CD4-positive, alpha-beta T cell treated with Interleukin-21 for 1 hour (primary cell): ENCODE results near the gene APOA1.

Experiments
- DNase-seq: peaks from one replicate; pipeline ENCODE4 v3.0.0-alpha.2; 2020

Gene APOA1

DNA sequence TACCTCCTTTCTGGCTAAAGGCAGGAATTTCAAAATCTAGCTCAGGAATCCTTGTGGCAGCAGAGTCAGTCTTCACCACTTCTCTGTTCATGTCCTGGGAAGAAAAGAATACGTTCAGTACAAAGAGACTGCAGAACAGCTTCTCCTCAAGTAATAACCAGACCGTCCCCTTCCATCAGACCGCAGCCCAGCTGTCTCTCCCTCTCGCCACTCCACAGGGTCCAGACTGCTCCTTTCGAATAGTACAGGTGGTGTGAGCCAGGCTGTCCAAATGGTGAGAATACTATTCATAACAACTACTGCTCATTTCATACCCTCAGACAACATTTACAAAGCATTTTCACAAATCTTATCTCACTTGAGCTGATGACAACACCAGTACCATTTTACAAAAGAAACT lies 50.5 kb downstream of the APOA1 start:
- no peak for DNase-seq

DNA sequence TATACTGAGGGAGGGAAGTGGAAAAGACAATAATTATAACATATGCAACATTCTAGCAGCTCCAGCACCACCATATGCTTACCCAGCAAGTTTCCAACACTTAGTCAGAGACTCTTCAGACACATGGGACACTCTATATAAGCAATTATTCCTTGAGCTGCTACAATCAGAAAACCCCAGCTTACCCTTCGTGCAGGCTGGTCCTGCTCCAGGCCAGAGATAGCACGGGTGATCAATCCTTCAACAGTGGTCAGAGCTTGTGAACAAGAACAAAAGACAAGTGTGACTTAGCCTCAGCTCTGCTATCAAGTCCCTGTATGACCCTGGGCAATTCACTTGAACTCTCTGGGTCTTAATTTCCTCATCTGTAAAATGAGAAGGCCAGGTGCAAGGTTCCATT lies 51.1 kb downstream of the APOA1 start:
- no peak for DNase-seq
